K562 (cell line): ENCODE measurements around the gene CCNK. TPM values are rescaled to one million over a fixed set of nuclear protein-coding genes. Genes with fewer than 3 reads are reported as not detected.

ENCODE experiments used
- ATAC-seq: fragments of 200-7000 bp; cut with Tn5 transposase; 3 replicates; pipeline ENCODE4 v1.9.1; 2020; ENCODE audit warnings: moderate library complexity
- BruUV-seq: library from RNA; stranded (reverse); fragments of 400-500 nt; replicated peaks from 2 replicates; lab custom pipeline; 2021; lab: Mats Ljungman, UMichigan
- CTCF ChIA-PET: fragments of 300-600 bp; formaldehyde crosslinking; extraction: SDS; loops from one replicate; lab custom pipeline; 2021; ENCODE audit warnings: low intra/inter-chr PET ratio; lab: Yijun Ruan, JAX
- POLR2A ChIA-PET: fragments of 300-600, 350-650 bp; sonication (Branson Sonifier 250); formaldehyde crosslinking; extraction: SDS; loops from one replicate; lab custom pipeline; 2021; ENCODE audit warnings: antibody characterized with exemption, inconsistent platforms; lab: Yijun Ruan, JAX
- DNase-seq, 4 experiments: peaks; one replicate each; pipeline versions ENCODE4 v3.0.0 to v3.0.0-alpha.2; 2011 to 2018; ENCODE audit warnings: low spot score in 3 of 4, mixed read lengths in 3 of 4; ENCODE audit errors: extremely low read depth in 1 of 4
- FAIRE-seq: peaks from 2 replicates; lab custom pipeline; 2011; peaks lifted over from hg19 to GRCh38; lab: Jason Lieb, UNC
- H2AFZ ChIP-seq: 2 replicates; pipeline ENCODE4 v1.6.0; 2011; ENCODE audit warnings: low read depth, low read length, control low read depth, inconsistent platforms
- H3K27ac ChIP-seq: fragments of 200-600 bp; 3 replicates; pipeline ENCODE4 v1.8.0; 2011; ENCODE audit warnings: low read depth, mild to moderate bottlenecking, control low read depth, inconsistent platforms, low read length, moderate library complexity, mixed read lengths; ENCODE audit errors: extremely low read depth
- H3K27me3 ChIP-seq, 2 experiments: fragments of 300-600 bp in 1 of 2; 2 replicates in 1 of 2; 3 replicates in 1 of 2; pipeline versions ENCODE4 v1.6.0 to v1.8.0; 2011; ENCODE audit warnings: inconsistent platforms in 2 of 2, low read length in 2 of 2, mild to moderate bottlenecking in 1 of 2, mixed read lengths in 1 of 2, moderate library complexity in 1 of 2; ENCODE audit not compliant: control insufficient read depth in 2 of 2, insufficient read depth in 2 of 2
- H3K36me3 ChIP-seq: fragments of 300-600 bp; 3 replicates; pipeline ENCODE4 v1.8.0; 2011; ENCODE audit warnings: mild to moderate bottlenecking, low read length, inconsistent platforms; ENCODE audit not compliant: control insufficient read depth, insufficient read depth
- H3K4me1 ChIP-seq, 2 experiments: fragments of 200-600 bp in 1 of 2; replicated peaks in 1 of 2; 2 replicates in 1 of 2; 3 replicates in 1 of 2; pipeline versions ENCODE4 v1.5.1 to v1.8.0; 2011; ENCODE audit warnings: inconsistent platforms in 2 of 2, low read length in 2 of 2, mild to moderate bottlenecking in 1 of 2, mixed read lengths in 1 of 2, moderate library complexity in 1 of 2; ENCODE audit not compliant: control insufficient read depth in 2 of 2, insufficient read depth in 2 of 2
- H3K4me2 ChIP-seq: 2 replicates; pipeline ENCODE4 v1.6.1; 2011; ENCODE audit warnings: low read length, control low read depth, inconsistent platforms, mixed read lengths; ENCODE audit not compliant: insufficient read depth
- H3K4me3 ChIP-seq: fragments of 200-600 bp; sonication (generic), shearing (Covaris generic); 2 replicates; pipeline ENCODE4 v1.5.1; 2016; ENCODE audit warnings: control low read depth, inconsistent platforms
- H3K79me2 ChIP-seq: fragments of 200-600 bp; 3 replicates; pipeline ENCODE4 v1.8.0; 2011; ENCODE audit warnings: low read length, inconsistent platforms; ENCODE audit not compliant: control insufficient read depth, insufficient read depth
- H3K9ac ChIP-seq, 2 experiments: 2 replicates each; pipeline versions ENCODE4 v1.6.0 to v1.6.1; 2011; ENCODE audit warnings: low read depth in 2 of 2, low read length in 2 of 2, control low read depth in 1 of 2, inconsistent platforms in 1 of 2, mild to moderate bottlenecking in 1 of 2, mixed read lengths in 1 of 2; ENCODE audit not compliant: insufficient read depth in 1 of 2
- H3K9me1 ChIP-seq: one replicate; pipeline ENCODE4 v1.6.0; 2011; ENCODE audit warnings: inconsistent platforms, mild to moderate bottlenecking, low read length, moderate library complexity; ENCODE audit not compliant: control insufficient read depth, insufficient read depth
- H3K9me3 ChIP-seq: replicated peaks from 2 replicates; pipeline ENCODE4 v1.5.1; 2011; ENCODE audit warnings: low read depth, low read length, inconsistent platforms; ENCODE audit not compliant: control insufficient read depth, insufficient read depth
- H4K20me1 ChIP-seq: replicated peaks from 2 replicates; pipeline ENCODE4 v1.6.1; 2011; ENCODE audit warnings: low read length, inconsistent platforms, mixed read lengths; ENCODE audit not compliant: control insufficient read depth, insufficient read depth
- CSDE1 ChIP-seq, 2 experiments: fragments of 450-650 bp; IDR thresholded peaks; 2 replicates each; pipeline ENCODE4 v1.6.1; 2016; ENCODE audit warnings: mild to moderate bottlenecking in 1 of 2
- HDAC2 ChIP-seq: fragments of 450-650 bp; IDR thresholded peaks from 2 replicates; pipeline ENCODE4 v1.6.1; 2016; ENCODE audit warnings: mild to moderate bottlenecking
- HMG20B ChIP-seq: fragments of 250-450 bp; sonication (Bioruptor Pico); IDR thresholded peaks from 2 replicates; pipeline ENCODE4 v1.5.0; 2021; ENCODE audit warnings: mild to moderate bottlenecking
- LCOR ChIP-seq: sonication (generic); formaldehyde crosslinking; IDR thresholded peaks from 2 replicates; pipeline ENCODE4 v1.8.0; 2022; ENCODE audit warnings: mild to moderate bottlenecking, missing genetic modification reagents
- POLR2B ChIP-seq: fragments of 450-650 bp; IDR thresholded peaks from 2 replicates; pipeline ENCODE4 v1.6.1; 2018; ENCODE audit warnings: low read depth; ENCODE audit not compliant: partially characterized antibody
- POLR2G ChIP-seq: fragments of 200-400 bp; formaldehyde crosslinking; IDR thresholded peaks from 2 replicates; pipeline ENCODE4 v1.6.1; 2017; ENCODE audit warnings: low read depth, mild to moderate bottlenecking, antibody characterized with exemption, low read length, moderate library complexity
- THRA ChIP-seq: fragments of 450-650 bp; IDR thresholded peaks from 2 replicates; pipeline ENCODE4 v1.6.1; 2017; ENCODE audit warnings: mild to moderate bottlenecking, moderate library complexity
- ZBTB17 ChIP-seq: fragments of 450-650 bp; formaldehyde crosslinking; IDR thresholded peaks from 2 replicates; pipeline ENCODE4 v1.4.0; 2020; ENCODE audit warnings: mild to moderate bottlenecking
- WGBS: fragments of 100-300 bp; shearing (Covaris generic); methylation state at CpG from one replicate; pipeline ENCODE4 v1.1.6; 2016; ENCODE audit warnings: low coverage, mixed read lengths; ENCODE audit not compliant: insufficient coverage; ENCODE audit errors: missing lambda C conversion rate; 5-methylcytosine and 5-hydroxymethylcytosine counted together
- in situ Hi-C: fragments of 300-500 bp; cut with MboI; formaldehyde crosslinking; loops from 4 replicates; pipeline ENCODE4 v1.15.0; 2018; ENCODE audit warnings: inconsistent platforms, mixed read lengths
- intact Hi-C: fragments of 100-400 bp; cut with micrococcal nuclease; formaldehyde crosslinking; loops from 2 replicates; pipeline ENCODE4 v1.14.2; 2022
- polyA plus RNA-seq, 8 experiments: library from polyadenylated mRNA; depleted of rRNA in 4 of 8; stranded (reverse) in 5 of 8; unstranded in 3 of 8; fragments of >200 nt; fragmentation: Nextera tagmentation in 2 of 8; fragmentation: Illumina TruSeq in 1 of 8; extraction: Ambion mirVana in 2 of 8; extraction: Trizol in 1 of 8; gene quantifications; 2 replicates each; pipeline versions ENCODE4 v1.2.1 to v1.2.3, GENCODE V29; 2011 to 2014; ENCODE audit warnings: inconsistent platforms in 1 of 8, missing spikeins in 1 of 8
- total RNA-seq, 7 experiments: library from RNA; depleted of rRNA in 6 of 7; stranded (reverse); fragments of >200 nt in 6 of 7; fragmentation: Illumina TruSeq in 2 of 7; extraction: Trizol in 2 of 7; gene quantifications; 2 replicates each; pipeline versions ENCODE4 v1.2.1 to v1.2.3, GENCODE V29; 2011 to 2021; ENCODE audit warnings: low replicate concordance in 1 of 7

The CCNK gene
- total and polyA plus RNA-seq, 9 of the 15 experiments (the other 6 are each of a cell fraction or from before 2014, with no cell fraction given) = 5.8 to 84.2 (median 16.4) TPM

DNA sequence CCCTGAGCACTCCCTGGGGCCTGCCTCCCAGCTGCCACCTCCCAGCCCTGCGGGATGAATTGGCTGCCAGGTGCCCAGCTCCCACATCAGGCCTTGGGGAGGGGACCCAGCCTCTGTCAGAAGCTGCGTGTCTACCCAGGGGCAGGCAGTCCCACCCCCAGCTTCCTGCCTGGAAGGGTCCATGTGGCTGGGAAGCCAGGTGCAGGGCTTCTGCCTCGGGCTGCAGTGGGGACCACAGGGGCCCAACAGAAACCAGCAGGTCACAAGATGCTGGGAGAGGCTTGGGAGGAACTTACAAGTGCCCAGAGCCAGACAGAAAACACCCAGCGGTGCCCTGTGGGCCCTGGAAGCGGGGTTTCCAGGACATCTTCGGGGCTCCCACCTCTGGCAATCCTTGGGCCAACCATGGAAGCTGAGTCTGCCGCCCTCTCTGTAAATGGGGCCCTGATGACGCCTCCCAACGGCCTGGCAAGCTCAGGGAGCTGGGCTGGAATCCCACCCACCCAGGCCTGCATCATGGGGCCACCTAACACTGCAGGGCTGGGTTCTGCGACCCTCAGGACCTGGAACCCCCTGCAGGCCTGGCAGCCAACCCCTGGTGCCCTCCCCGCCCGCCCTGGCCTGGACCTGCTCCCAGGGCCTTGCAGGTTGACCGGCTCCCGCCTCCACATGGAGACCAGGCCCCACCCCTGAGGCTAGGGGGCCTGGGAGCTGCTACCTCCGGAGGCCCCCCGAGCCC, 36.6 kb downstream of the CCNK start:
- H3K9me3 ChIP-seq = no peaks in the 10 kb centered on the region
- TF ChIP-seq POLR2B (no peak), THRA (no peak), HDAC2 (no peak), POLR2G (peak; percentile 11; the same call in 1 of the 2 replicates), LCOR (CRISPR knock-in tag) (no peak), HMG20B (CRISPR knock-in tag) (no peak), ZBTB17 (no peak), CSDE1 (IDR thresholded peaks at IDR 0.05) (no peak)
- TF ChIP-seq, all 486 proteins: peak for 1
- Histone ChIP-seq H4K20me1 (0 out of 2 replicates have a peak, but pooled peaks cover 6% of the 10 kb centered on the region), H3K9me1 (no peaks in the 10 kb centered on the region), H3K4me2 (no peak overlapping the region), H3K9ac (no peak overlapping the region), H3K4me3 (no peak overlapping the region), H3K4me1 (peaks cover 4 to 32% of the 10 kb centered on the region in 2 experiments), H3K36me3 (peaks cover 6% of the 10 kb centered on the region; the same call in 1 of the 3 replicates), H3K79me2 (no peaks in the 10 kb centered on the region), H3K27me3 (no peaks in the 10 kb centered on the region), H2AFZ (no peak overlapping the region), H3K27ac (no peak overlapping the region)
- WGBS = 60% methylated on average over 10 of the region's 16 CpGs
- ATAC-seq (peak; percentile 15), FAIRE-seq (no peak), DNase-seq (no peak)
- POLR2A ChIA-PET = interaction anchor here (0.8 kb wide), 1 partner anchor 11 kb away, joined by 5 read pairs; no protein-coding TSS in a partner anchor
- no TSS peak for BruUV-seq
- CTCF ChIA-PET = interaction anchor here (0.8 to 3.1 kb wide), 3 partner anchors 111 to 429 kb away, joined by 3 to 22 read pairs (median 13); no protein-coding TSS in a partner anchor
- intact Hi-C loops = loop anchor here (1.0 to 2.0 kb wide), 2 partner anchors 111 to 367 kb away; no protein-coding TSS in a partner anchor
- in situ Hi-C loops = no loop called here
